ENCODE data around the gene CFAP141.

DNA sequence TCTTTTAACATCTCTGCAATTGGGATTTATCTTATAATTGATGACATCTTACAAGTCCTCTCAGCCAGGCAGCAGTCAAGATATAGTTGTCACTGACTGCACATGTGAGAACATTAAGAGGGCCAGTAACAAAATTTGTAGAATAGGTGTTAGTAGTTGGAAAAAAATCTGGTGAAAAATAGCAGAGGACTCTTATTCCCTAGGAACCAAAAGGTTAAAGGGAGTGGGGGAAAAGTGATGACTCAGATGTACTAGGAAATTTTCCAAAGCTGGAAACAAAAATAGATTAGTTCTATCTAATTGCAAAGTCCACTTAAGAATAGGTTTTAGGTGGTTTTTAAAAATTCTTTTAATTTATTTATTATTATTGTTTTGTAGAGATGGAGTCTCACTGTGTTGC lies 54.8 kb downstream of the CFAP141 start:
- TF ChIP-seq POLR2A (IDR thresholded peaks at IDR 0.05; ENCODE audit: low read depth, low read length) = no peak
- TF ChIP-seq TAF1 (IDR thresholded peaks at IDR 0.05; ENCODE audit: low read depth, low read length) = no peak

Measured in GM12891 (cell line).